Suprapubic skin (tissue), 3 donors: ENCODE measurements around the gene MINDY4.

Experiments used
- POLR2AphosphoS5 ChIP-seq, 3 donors: sonication (generic); formaldehyde crosslinking; IDR thresholded peaks; one replicate each; pipeline ENCODE4 v1.6.1; 2017; ENCODE audit warnings: antibody characterized with exemption in 3 of 3
- TF ChIP-seq, protein P1 (sequence below), 2 donors: fragments of 200-600 bp in 1 of 2; fragments of 450-650 bp in 1 of 2; sonication (generic) in 1 of 2; IDR thresholded peaks; one replicate each; pipeline ENCODE4 v1.5.1; 2016 to 2019; ENCODE audit warnings: antibody characterized with exemption in 2 of 2, mild to moderate bottlenecking in 1 of 2, moderate library complexity in 1 of 2

GRCh38 chr7:30788640-30789333 lies 17.6 kb downstream of the MINDY4 start:
- TF ChIP-seq, protein P1, sequence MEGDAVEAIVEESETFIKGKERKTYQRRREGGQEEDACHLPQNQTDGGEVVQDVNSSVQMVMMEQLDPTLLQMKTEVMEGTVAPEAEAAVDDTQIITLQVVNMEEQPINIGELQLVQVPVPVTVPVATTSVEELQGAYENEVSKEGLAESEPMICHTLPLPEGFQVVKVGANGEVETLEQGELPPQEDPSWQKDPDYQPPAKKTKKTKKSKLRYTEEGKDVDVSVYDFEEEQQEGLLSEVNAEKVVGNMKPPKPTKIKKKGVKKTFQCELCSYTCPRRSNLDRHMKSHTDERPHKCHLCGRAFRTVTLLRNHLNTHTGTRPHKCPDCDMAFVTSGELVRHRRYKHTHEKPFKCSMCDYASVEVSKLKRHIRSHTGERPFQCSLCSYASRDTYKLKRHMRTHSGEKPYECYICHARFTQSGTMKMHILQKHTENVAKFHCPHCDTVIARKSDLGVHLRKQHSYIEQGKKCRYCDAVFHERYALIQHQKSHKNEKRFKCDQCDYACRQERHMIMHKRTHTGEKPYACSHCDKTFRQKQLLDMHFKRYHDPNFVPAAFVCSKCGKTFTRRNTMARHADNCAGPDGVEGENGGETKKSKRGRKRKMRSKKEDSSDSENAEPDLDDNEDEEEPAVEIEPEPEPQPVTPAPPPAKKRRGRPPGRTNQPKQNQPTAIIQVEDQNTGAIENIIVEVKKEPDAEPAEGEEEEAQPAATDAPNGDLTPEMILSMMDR (IDR thresholded peaks at IDR 0.05) = no peak
- no peak for TF ChIP-seq POLR2AphosphoS5 (IDR thresholded peaks at IDR 0.05)
